Bronchial epithelial cell (primary cell): ENCODE results near the gene KLHL6. TPM values are rescaled to one million over a fixed set of nuclear protein-coding genes. Genes with fewer than 3 reads are reported as not detected.
"Not testable (repeated sequence)": the region's sequence is repeated elsewhere in the genome, so short reads cannot be mapped to it uniquely, and the experiment has no call there.

Experiments
- DNase-seq: peaks from one replicate; pipeline ENCODE4 v3.0.0-alpha.2; 2010; ENCODE audit warnings: low read depth
- FAIRE-seq: peaks from 2 replicates; lab custom pipeline; 2011; peaks lifted over from hg19 to GRCh38; lab: Jason Lieb, UNC
- H3K27me3 ChIP-seq: 2 replicates; pipeline ENCODE4 v1.5.1; 2011; ENCODE audit warnings: low read length; ENCODE audit not compliant: control insufficient read depth, insufficient read depth
- H3K36me3 ChIP-seq: 2 replicates; pipeline ENCODE4 v1.5.1; 2011; ENCODE audit warnings: low read length; ENCODE audit not compliant: control insufficient read depth, insufficient read depth
- H3K4me3 ChIP-seq: 2 replicates; pipeline ENCODE4 v1.5.1; 2011; ENCODE audit warnings: mild to moderate bottlenecking, low read depth, low read length, control low read depth
- CTCF ChIP-seq: IDR thresholded peaks from 2 replicates; pipeline ENCODE4 v1.5.1; 2011; ENCODE audit warnings: mild to moderate bottlenecking, moderate library complexity, low read length, control low read depth, inconsistent platforms; ENCODE audit not compliant: insufficient read depth, severe bottlenecking
- total RNA-seq: library from RNA; depleted of rRNA; stranded (reverse); fragments of >200 nt; gene quantifications from 2 replicates; pipeline ENCODE4 v1.2.1, GENCODE V29; 2014

KLHL6 gene
- total RNA-seq, 1 donor from 2014 or later: under 0.01 TPM

- no peak for TF ChIP-seq CTCF
- no peaks in the 10 kb centered on the region for H3K27me3 ChIP-seq
- H3K36me3 ChIP-seq: no peaks in the 10 kb centered on the region
- no peak overlapping the region for H3K4me3 ChIP-seq
- DNase-seq (no peak), FAIRE-seq (no peak)
Observed at GRCh38 chr3:183484431-183485075, 71.0 kb downstream of the KLHL6 start.

- FAIRE-seq: peak; percentile 97
Observed at GRCh38 chr3:183481582-183481981, 73.9 kb downstream of the KLHL6 start.

GRCh38 chr3:183478501-183478900 lies 77.0 kb downstream of the KLHL6 start:
- FAIRE-seq (no peak), DNase-seq (no peak)
- H3K27me3 ChIP-seq: no peaks in the 10 kb centered on the region
- no peak for TF ChIP-seq CTCF
- no peaks in the 10 kb centered on the region for H3K36me3 ChIP-seq
- H3K4me3 ChIP-seq: no peak overlapping the region

More at GRCh38 chr3:183481582-183481981, 73.9 kb downstream of the KLHL6 start:
- Histone ChIP-seq H3K27me3 (no peaks in the 10 kb centered on the region), H3K4me3 (no peak overlapping the region), H3K36me3 (no peaks in the 10 kb centered on the region)
- no peak for TF ChIP-seq CTCF
- peak; percentile 97 for DNase-seq

GRCh38 chr3:183477801-183478456 lies 77.6 kb downstream of the KLHL6 start:
- H3K4me3 ChIP-seq: no peak overlapping the region
- FAIRE-seq (no peak), DNase-seq (peak; percentile 44)
- no peaks in the 10 kb centered on the region for H3K36me3 ChIP-seq
- TF ChIP-seq CTCF: no peak
- no peaks in the 10 kb centered on the region for H3K27me3 ChIP-seq

GRCh38 chr3:183475764-183476162 lies 79.7 kb downstream of the KLHL6 start:
- not testable (repeated sequence) for H3K27me3 ChIP-seq, FAIRE-seq, H3K4me3 ChIP-seq, DNase-seq, H3K36me3 ChIP-seq

- DNase-seq: no peak
Observed at GRCh38 chr3:183475016-183475763, 80.3 kb downstream of the KLHL6 start.

More at GRCh38 chr3:183475016-183475763, 80.3 kb downstream of the KLHL6 start:
- Histone ChIP-seq H3K36me3 (no peaks in the 10 kb centered on the region), H3K27me3 (no peaks in the 10 kb centered on the region), H3K4me3 (no peak overlapping the region)
- no peak for FAIRE-seq
- TF ChIP-seq CTCF: no peak
